Measurements from ENCODE around the gene KCNF1. TPM values are rescaled to one million over a fixed set of nuclear protein-coding genes. Genes with fewer than 3 reads are reported as not detected.

Gene KCNF1
- total and polyA plus RNA-seq, 2 of the 8 experiments (the other 6 are each of a cell fraction or from before 2014, with no cell fraction given): 0.48 to 1.5 TPM

DNA sequence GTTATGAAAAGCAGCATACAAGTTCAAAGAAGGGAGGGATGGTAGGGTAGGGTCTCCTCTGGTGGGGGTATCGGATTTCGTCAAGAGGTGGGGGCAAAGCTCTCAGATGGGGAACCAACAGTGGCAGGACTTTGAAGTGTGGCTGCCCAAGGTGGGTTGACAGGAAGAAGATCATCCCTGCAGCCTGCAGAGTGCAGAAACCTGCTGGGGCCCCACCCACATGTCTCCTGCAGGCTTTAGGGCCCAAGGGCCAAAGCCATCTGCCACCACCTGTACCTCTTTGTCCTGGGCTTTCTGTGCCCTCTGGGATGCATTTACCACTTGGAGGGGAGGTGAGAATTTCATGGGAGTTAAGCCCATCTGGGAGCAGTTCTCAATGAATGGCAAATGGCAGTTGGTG, 42.7 kb downstream of the KCNF1 start (continued):
- TF ChIP-seq CBX5 (IDR thresholded peaks at IDR 0.05; ENCODE audit: low read depth, low read length) (no peak), GTF2F1 (IDR thresholded peaks at IDR 0.05; ENCODE audit: borderline replicate concordance, low read depth, low read length) (no peak)
